GM12878 (cell line): Measurements from ENCODE around the gene ELL. TPM values are rescaled to one million over a fixed set of nuclear protein-coding genes. Genes with fewer than 3 reads are reported as not detected.
A peak's percentile ranks its signal among the peaks of the same experiment; 100 is the strongest.

ENCODE experiments used
- CBX3 ChIP-seq: fragments of 200-600 bp; sonication (generic); IDR thresholded peaks from 2 replicates; pipeline ENCODE4 v1.6.1; 2016; ENCODE audit warnings: low read depth, borderline replicate concordance
- GABPA ChIP-seq: IDR thresholded peaks from 2 replicates; pipeline ENCODE4 v1.6.1; 2014; ENCODE audit warnings: antibody characterized with exemption, low read depth, mild to moderate bottlenecking, inconsistent platforms
- HCFC1 ChIP-seq: fragments of 150-350 bp; IDR thresholded peaks from 2 replicates; pipeline ENCODE4 v1.6.1; 2014; ENCODE audit warnings: low read length
- HDGF ChIP-seq: fragments of 450-650 bp; IDR thresholded peaks from 2 replicates; pipeline ENCODE4 v1.6.1; 2016; ENCODE audit warnings: antibody characterized with exemption
- IKZF1 ChIP-seq: fragments of 450-650 bp; conservative IDR thresholded peaks from 2 replicates; pipeline ENCODE4 v1.6.1; 2017; ENCODE audit warnings: antibody characterized with exemption, mild to moderate bottlenecking
- KDM1A ChIP-seq: fragments of 200-600 bp; sonication (generic); IDR thresholded peaks from 2 replicates; pipeline ENCODE4 v1.6.1; 2016; ENCODE audit warnings: borderline replicate concordance
- KLF5 ChIP-seq: fragments of 450-650 bp; IDR thresholded peaks from 2 replicates; pipeline ENCODE4 v1.6.1; 2014; ENCODE audit warnings: mild to moderate bottlenecking; ENCODE audit not compliant: partially characterized antibody
- PAX8 ChIP-seq: fragments of 450-650 bp; IDR thresholded peaks from 2 replicates; pipeline ENCODE4 v1.6.1; 2017; ENCODE audit warnings: mild to moderate bottlenecking, moderate library complexity
- POLR2A ChIP-seq: IDR thresholded peaks from 2 replicates; pipeline ENCODE4 v1.6.1; 2011; ENCODE audit warnings: low read depth, mild to moderate bottlenecking, low read length
- POLR2AphosphoS2 ChIP-seq: IDR thresholded peaks from 2 replicates; pipeline ENCODE4 v1.6.1; 2011; ENCODE audit warnings: low read depth, mild to moderate bottlenecking, low read length, improper control_type of control experiment, moderate library complexity
- SIX5 ChIP-seq: IDR thresholded peaks from 2 replicates; pipeline ENCODE4 v1.6.1; 2011; ENCODE audit warnings: mild to moderate bottlenecking, low read depth, low read length, moderate library complexity; ENCODE audit not compliant: severe bottlenecking
- SKIL ChIP-seq: fragments of 450-650 bp; IDR thresholded peaks from 2 replicates; pipeline ENCODE4 v1.6.1; 2017; ENCODE audit warnings: mild to moderate bottlenecking, low read depth, inconsistent platforms; ENCODE audit not compliant: poor library complexity, severe bottlenecking
- SMC3 ChIP-seq: IDR thresholded peaks from 2 replicates; pipeline ENCODE4 v1.6.1; 2011; ENCODE audit warnings: low read length, improper control_type of control experiment, borderline replicate concordance
- STAT1 ChIP-seq: fragments of 450-650 bp; conservative IDR thresholded peaks from 2 replicates; pipeline ENCODE4 v1.6.1; 2014; ENCODE audit warnings: antibody characterized with exemption, mild to moderate bottlenecking
- SUZ12 ChIP-seq: fragments of 200-600 bp; sonication (generic); IDR thresholded peaks from one replicate; pipeline ENCODE4 v1.6.1; 2018; ENCODE audit warnings: antibody characterized with exemption, mild to moderate bottlenecking; ENCODE audit not compliant: unreplicated experiment
- USF1 ChIP-seq: IDR thresholded peaks from 2 replicates; pipeline ENCODE4 v1.6.1; 2011; ENCODE audit warnings: borderline replicate concordance, low read depth, mild to moderate bottlenecking, moderate library complexity, mixed read lengths, low read length; ENCODE audit not compliant: insufficient read depth; ENCODE audit errors: extremely low read length
- ZNF207 ChIP-seq: fragments of 450-650 bp; IDR thresholded peaks from 2 replicates; pipeline ENCODE4 v1.6.1; 2014; ENCODE audit warnings: antibody characterized with exemption, mild to moderate bottlenecking, borderline replicate concordance
- ZNF24 ChIP-seq: fragments of 450-650 bp; IDR thresholded peaks from 2 replicates; pipeline ENCODE4 v1.6.1; 2017; ENCODE audit warnings: antibody characterized with exemption, mild to moderate bottlenecking
- ZZZ3 ChIP-seq: IDR thresholded peaks from 2 replicates; pipeline ENCODE4 v1.6.1; 2011; ENCODE audit warnings: low read depth; ENCODE audit not compliant: control insufficient read depth, insufficient read length
- polyA plus RNA-seq, 11 experiments: library from polyadenylated mRNA; depleted of rRNA in 4 of 11; unstranded in 6 of 11; stranded (reverse) in 5 of 11; fragments of >200 nt; fragmentation: Nextera tagmentation in 4 of 11; fragmentation: Illumina TruSeq in 1 of 11; extraction: Ambion mirVana in 4 of 11; extraction: Trizol in 1 of 11; gene quantifications; 1 replicate in 1 of 11; 2 replicates in 10 of 11; pipeline versions ENCODE4 v1.2.1 to v1.2.3, GENCODE V29; 2011 to 2016; ENCODE audit warnings: inconsistent platforms in 2 of 11, missing spikeins in 2 of 11, low read depth in 1 of 11
- total RNA-seq, 4 experiments: library from RNA; depleted of rRNA in 3 of 4; stranded (reverse); fragments of >200 nt in 3 of 4; fragmentation: Illumina TruSeq in 1 of 4; extraction: Trizol in 1 of 4; gene quantifications; 2 replicates each; pipeline versions ENCODE4 v1.2.1 to v1.2.3, GENCODE V29; 2013 to 2021
- TF ChIP-seq, protein P1 (sequence below): IDR thresholded peaks from 2 replicates; pipeline ENCODE4 v1.6.1; 2012; ENCODE audit warnings: low read depth, low read length, improper control_type of control experiment
- TF ChIP-seq, protein P2 (sequence below): fragments of 450-650 bp; IDR thresholded peaks from 2 replicates; pipeline ENCODE4 v1.6.1; 2017; ENCODE audit warnings: low read depth, mild to moderate bottlenecking, moderate library complexity

Gene ELL
- total and polyA plus RNA-seq, 10 of the 15 experiments (the other 5 are each of a cell fraction or from before 2014, with no cell fraction given), result 0.91 to 25.0 (median 9.1) TPM

GRCh38 chr19:18557411-18558201, 35.7 kb upstream of the ELL start, which contains the start of gene KXD1 (continued):
- TF ChIP-seq, protein P1, sequence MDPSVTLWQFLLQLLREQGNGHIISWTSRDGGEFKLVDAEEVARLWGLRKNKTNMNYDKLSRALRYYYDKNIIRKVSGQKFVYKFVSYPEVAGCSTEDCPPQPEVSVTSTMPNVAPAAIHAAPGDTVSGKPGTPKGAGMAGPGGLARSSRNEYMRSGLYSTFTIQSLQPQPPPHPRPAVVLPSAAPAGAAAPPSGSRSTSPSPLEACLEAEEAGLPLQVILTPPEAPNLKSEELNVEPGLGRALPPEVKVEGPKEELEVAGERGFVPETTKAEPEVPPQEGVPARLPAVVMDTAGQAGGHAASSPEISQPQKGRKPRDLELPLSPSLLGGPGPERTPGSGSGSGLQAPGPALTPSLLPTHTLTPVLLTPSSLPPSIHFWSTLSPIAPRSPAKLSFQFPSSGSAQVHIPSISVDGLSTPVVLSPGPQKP, result peak; percentile 68
- TF ChIP-seq USF1 (peak; percentile 30), HDGF (no peak), KDM1A (no peak), ZNF207 (no peak), PAX8 (peak; percentile 3; the same call in 1 of the 2 replicates), CBX3 (no peak), SIX5 (peak; percentile 21), SMC3 (no peak), KLF5 (no peak), SUZ12 (no peak), HCFC1 (no peak), ZZZ3 (no peak), ZNF24 (no peak), POLR2A (peak; percentile 92), IKZF1 (peak; percentile 53; the same call in 1 of the 2 replicates), GABPA (peak; percentile 52; the same call in 1 of the 2 replicates), SKIL (no peak), STAT1 (no peak), POLR2AphosphoS2 (peak; percentile 73; the same call in 1 of the 2 replicates)
- TF ChIP-seq, protein P2, sequence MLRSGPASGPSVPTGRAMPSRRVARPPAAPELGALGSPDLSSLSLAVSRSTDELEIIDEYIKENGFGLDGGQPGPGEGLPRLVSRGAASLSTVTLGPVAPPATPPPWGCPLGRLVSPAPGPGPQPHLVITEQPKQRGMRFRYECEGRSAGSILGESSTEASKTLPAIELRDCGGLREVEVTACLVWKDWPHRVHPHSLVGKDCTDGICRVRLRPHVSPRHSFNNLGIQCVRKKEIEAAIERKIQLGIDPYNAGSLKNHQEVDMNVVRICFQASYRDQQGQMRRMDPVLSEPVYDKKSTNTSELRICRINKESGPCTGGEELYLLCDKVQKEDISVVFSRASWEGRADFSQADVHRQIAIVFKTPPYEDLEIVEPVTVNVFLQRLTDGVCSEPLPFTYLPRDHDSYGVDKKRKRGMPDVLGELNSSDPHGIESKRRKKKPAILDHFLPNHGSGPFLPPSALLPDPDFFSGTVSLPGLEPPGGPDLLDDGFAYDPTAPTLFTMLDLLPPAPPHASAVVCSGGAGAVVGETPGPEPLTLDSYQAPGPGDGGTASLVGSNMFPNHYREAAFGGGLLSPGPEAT, result peak; percentile 66
